HepG2 (cell line): ENCODE measurements around the gene HINT2. TPM values are rescaled to one million over a fixed set of nuclear protein-coding genes. Genes with fewer than 3 reads are reported as not detected.

Experiments used
- E2F2 ChIP-seq: sonication (generic); formaldehyde crosslinking; IDR thresholded peaks from 2 replicates; pipeline ENCODE4 v1.4.0; 2020; ENCODE audit warnings: missing genetic modification reagents, borderline replicate concordance
- ELF4 ChIP-seq: sonication (generic); formaldehyde crosslinking; IDR thresholded peaks from 2 replicates; pipeline ENCODE4 v1.5.0; 2020; ENCODE audit warnings: missing genetic modification reagents, mild to moderate bottlenecking, moderate library complexity, borderline replicate concordance
- ESRRA ChIP-seq: sonication (generic); formaldehyde crosslinking; IDR thresholded peaks from 2 replicates; pipeline ENCODE4 v1.5.1; 2020; ENCODE audit warnings: mild to moderate bottlenecking, low read depth, missing genetic modification reagents
- ETV6 ChIP-seq: sonication (generic); formaldehyde crosslinking; conservative IDR thresholded peaks from 2 replicates; pipeline ENCODE4 v1.4.0; 2020; ENCODE audit warnings: missing genetic modification reagents
- FOSL1 ChIP-seq: sonication (generic); formaldehyde crosslinking; IDR thresholded peaks from 2 replicates; pipeline ENCODE4 v1.9.0; 2021; ENCODE audit warnings: missing genetic modification reagents, borderline replicate concordance
- FOXA3 ChIP-seq: IDR thresholded peaks from 2 replicates; pipeline ENCODE4 v1.6.1; 2016; ENCODE audit warnings: missing genetic modification reagents, missing compliant biosample characterization
- HIVEP1 ChIP-seq: sonication (generic); formaldehyde crosslinking; IDR thresholded peaks from 2 replicates; pipeline ENCODE4 v1.4.0; 2020; ENCODE audit warnings: mild to moderate bottlenecking, missing genetic modification reagents
- HMGXB4 ChIP-seq, 2 experiments: sonication (generic) in 1 of 2; formaldehyde crosslinking in 1 of 2; IDR thresholded peaks; 2 replicates each; pipeline versions ENCODE4 v1.4.0 to v1.6.1; 2018 to 2020; ENCODE audit warnings: missing genetic modification reagents in 2 of 2, borderline replicate concordance in 1 of 2, low read depth in 1 of 2, mild to moderate bottlenecking in 1 of 2, missing biosample characterization in 1 of 2
- HNRNPLL ChIP-seq: fragments of 200-400 bp; formaldehyde crosslinking; IDR thresholded peaks from 2 replicates; pipeline ENCODE4 v1.6.1; 2017; ENCODE audit warnings: mild to moderate bottlenecking, low read depth, low read length; ENCODE audit not compliant: poor library complexity, severe bottlenecking
- KLF12 ChIP-seq: sonication (generic); formaldehyde crosslinking; IDR thresholded peaks from 2 replicates; pipeline ENCODE4 v1.4.0; 2020; ENCODE audit warnings: missing genetic modification reagents, borderline replicate concordance
- KMT2B ChIP-seq: IDR thresholded peaks from 2 replicates; pipeline ENCODE4 v1.6.1; 2016; ENCODE audit warnings: missing genetic modification reagents, missing compliant biosample characterization
- LRRFIP1 ChIP-seq: sonication (generic); formaldehyde crosslinking; conservative IDR thresholded peaks from 2 replicates; pipeline ENCODE4 v1.4.0; 2020; ENCODE audit warnings: missing genetic modification reagents
- MYNN ChIP-seq: sonication (generic); formaldehyde crosslinking; IDR thresholded peaks from 2 replicates; pipeline ENCODE4 v1.4.0; 2020; ENCODE audit warnings: mild to moderate bottlenecking, low read depth, missing genetic modification reagents
- SNAPC2 ChIP-seq: sonication (generic); formaldehyde crosslinking; IDR thresholded peaks from 2 replicates; pipeline ENCODE4 v1.8.1; 2022; ENCODE audit warnings: mild to moderate bottlenecking, missing genetic modification reagents
- SP140L ChIP-seq: sonication (generic); formaldehyde crosslinking; IDR thresholded peaks from 2 replicates; pipeline ENCODE4 v1.4.0; 2020; ENCODE audit warnings: missing genetic modification reagents, borderline replicate concordance
- SP4 ChIP-seq: sonication (generic); formaldehyde crosslinking; IDR thresholded peaks from 2 replicates; pipeline ENCODE4 v1.8.1; 2023; ENCODE audit warnings: mild to moderate bottlenecking, missing genetic modification reagents
- TBL1XR1 ChIP-seq: fragments of 150-350 bp; IDR thresholded peaks from 2 replicates; pipeline ENCODE4 v1.6.1; 2014; ENCODE audit warnings: borderline replicate concordance, low read length; ENCODE audit not compliant: partially characterized antibody
- TBX3 ChIP-seq: fragments of 450-650 bp; IDR thresholded peaks from 2 replicates; pipeline ENCODE4 v1.6.1; 2017; ENCODE audit warnings: antibody characterized with exemption, mild to moderate bottlenecking, inconsistent platforms, borderline replicate concordance
- TOE1 ChIP-seq: sonication (generic); formaldehyde crosslinking; IDR thresholded peaks from 2 replicates; pipeline ENCODE4 v1.4.0; 2020; ENCODE audit warnings: mild to moderate bottlenecking, missing genetic modification reagents
- ZFP37 ChIP-seq: sonication (generic); formaldehyde crosslinking; IDR thresholded peaks from 2 replicates; pipeline ENCODE4 v1.4.0; 2020; ENCODE audit warnings: missing genetic modification reagents, borderline replicate concordance
- ZNF441 ChIP-seq: sonication (generic); formaldehyde crosslinking; IDR thresholded peaks from 2 replicates; pipeline ENCODE4 v1.7.0; 2021; ENCODE audit warnings: missing genetic modification reagents, borderline replicate concordance
- ZNF546 ChIP-seq: sonication (generic); formaldehyde crosslinking; conservative IDR thresholded peaks from 2 replicates; pipeline ENCODE4 v1.8.1; 2023; ENCODE audit warnings: mild to moderate bottlenecking, missing genetic modification reagents
- ZNF616 ChIP-seq: sonication (generic); formaldehyde crosslinking; IDR thresholded peaks from 2 replicates; pipeline ENCODE4 v1.5.0; 2020; ENCODE audit warnings: low read depth, mild to moderate bottlenecking, missing genetic modification reagents
- ZNF629 ChIP-seq: sonication (generic); formaldehyde crosslinking; conservative IDR thresholded peaks from 2 replicates; pipeline ENCODE4 v1.5.0; 2020; ENCODE audit warnings: missing genetic modification reagents
- ZNF674 ChIP-seq: sonication (generic); formaldehyde crosslinking; IDR thresholded peaks from 2 replicates; pipeline ENCODE4 v1.5.0; 2020; ENCODE audit warnings: low read depth, mild to moderate bottlenecking, missing genetic modification reagents
- ZNF678 ChIP-seq: sonication (generic); formaldehyde crosslinking; IDR thresholded peaks from 2 replicates; pipeline ENCODE4 v1.4.0; 2020; ENCODE audit warnings: mild to moderate bottlenecking, missing genetic modification reagents
- polyA plus RNA-seq, 8 experiments: library from polyadenylated mRNA; depleted of rRNA in 3 of 8; stranded (reverse) in 7 of 8; unstranded in 1 of 8; fragments of >200 nt; fragmentation: Illumina TruSeq in 4 of 8; extraction: Trizol in 4 of 8; gene quantifications; 2 replicates each; pipeline versions ENCODE4 v1.2.1 to v1.2.3, GENCODE V29; 2011 to 2016; ENCODE audit warnings: low read depth in 4 of 8, missing spikeins in 1 of 8, mixed read lengths in 1 of 8; ENCODE audit not compliant: insufficient read depth in 1 of 8
- total RNA-seq, 5 experiments: library from RNA; depleted of rRNA; stranded (reverse); fragments of >200 nt; fragmentation: Illumina TruSeq; extraction: Trizol; gene quantifications; 2 replicates each; pipeline ENCODE4 v1.2.3, GENCODE V29; 2016; ENCODE audit warnings: low read depth in 1 of 5

Gene HINT2
- total and polyA plus RNA-seq, 2 of the 13 experiments (the other 11 are each of a cell fraction or from before 2014, with no cell fraction given): 37.9 to 56.2 TPM

- TF ChIP-seq LRRFIP1 (CRISPR knock-in tag) (no peak), E2F2 (CRISPR knock-in tag) (no peak; the same call in 1 of the 2 replicates), HMGXB4 (CRISPR knock-in tag; IDR thresholded peaks at IDR 0.05; ENCODE audit: borderline replicate concordance in 1 of 2, low read depth in 1 of 2) (peak in 1 of 2 experiments; percentile 63; a peak in 2 of 4 replicates), ZFP37 (CRISPR knock-in tag) (no peak), TBL1XR1 (no peak), TOE1 (CRISPR knock-in tag) (no peak), HNRNPLL (peak; percentile 62), SP140L (CRISPR knock-in tag) (no peak), ZNF629 (CRISPR knock-in tag) (no peak), MYNN (CRISPR knock-in tag) (no peak), ZNF441 (no peak), ZNF546 (no peak), KLF12 (CRISPR knock-in tag) (no peak), TBX3 (no peak), ETV6 (peak; percentile 69; the same call in 1 of the 2 replicates), HIVEP1 (CRISPR knock-in tag) (no peak), KMT2B (CRISPR knock-in tag) (no peak; the same call in 1 of the 2 replicates), ELF4 (CRISPR knock-in tag) (0 out of 2 replicates have a peak, but pooled peaks have one; percentile 26), FOSL1 (CRISPR knock-in tag) (no peak), ZNF678 (CRISPR knock-in tag) (no peak), ZNF616 (CRISPR knock-in tag) (no peak), ZNF674 (CRISPR knock-in tag) (no peak), SP4 (CRISPR knock-in tag) (no peak), ESRRA (CRISPR knock-in tag) (no peak), FOXA3 (peak; percentile 70), SNAPC2 (CRISPR knock-in tag) (no peak)
Observed at GRCh38 chr9:35812025-35812602, 2.7 kb downstream of the HINT2 start, which contains the start of gene SPAG8 (continued).
